GM20000 (cell line): ENCODE measurements around the gene CPNE1.

Experiments used
- DNase-seq: peaks from one replicate; pipeline ENCODE4 v3.0.0; 2012; ENCODE audit warnings: low spot score
- TF ChIP-seq, protein P1 (sequence below): IDR thresholded peaks from 2 replicates; pipeline ENCODE4 v1.5.1; 2012; ENCODE audit warnings: mild to moderate bottlenecking, control low read depth; ENCODE audit errors: extremely low read depth, missing control alignments

The CPNE1 gene

DNA sequence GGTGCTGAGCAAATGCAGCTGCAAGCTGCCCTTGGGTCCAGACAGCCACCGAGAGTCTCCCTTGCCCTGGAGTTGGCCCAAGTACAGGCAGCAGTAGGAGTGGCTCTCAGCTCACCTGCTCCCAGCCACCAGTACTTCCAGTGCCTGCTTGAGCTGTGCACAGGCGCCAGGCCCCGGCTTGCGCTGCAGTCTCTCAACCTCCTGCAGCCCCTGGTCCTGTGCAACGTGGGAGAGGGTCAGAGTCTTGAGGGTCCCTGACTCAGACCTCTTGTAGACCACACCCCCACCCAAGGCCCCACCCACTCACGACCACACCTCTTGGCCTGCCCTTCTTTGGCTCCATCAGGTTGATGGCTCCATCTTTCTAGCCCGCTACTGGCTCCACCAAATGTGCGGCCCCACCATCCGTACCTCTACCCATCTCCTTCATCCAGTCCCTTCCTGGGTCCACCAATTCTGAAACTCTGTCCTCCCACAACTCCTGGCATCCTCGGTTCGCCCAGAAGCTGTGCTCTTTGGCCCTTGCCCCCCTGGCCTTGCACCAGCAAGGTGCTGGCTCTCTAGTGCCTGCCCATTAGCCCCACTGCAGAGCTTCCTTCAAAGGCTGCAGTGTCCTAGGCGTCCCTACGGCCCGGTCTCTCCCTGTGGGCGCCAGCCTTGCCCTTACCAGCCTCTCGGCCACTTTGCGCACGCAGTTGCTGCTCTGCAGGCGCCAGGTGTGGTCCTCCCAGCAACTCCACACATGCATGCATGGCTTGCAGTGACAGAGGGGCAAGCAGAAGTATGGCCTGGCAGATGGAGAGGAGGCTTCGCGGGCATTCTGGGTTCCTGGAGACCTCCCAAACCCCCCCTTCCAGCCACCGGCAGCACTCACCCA lies 65.6 kb downstream of the CPNE1 start:
- DNase-seq: no peak

DNA sequence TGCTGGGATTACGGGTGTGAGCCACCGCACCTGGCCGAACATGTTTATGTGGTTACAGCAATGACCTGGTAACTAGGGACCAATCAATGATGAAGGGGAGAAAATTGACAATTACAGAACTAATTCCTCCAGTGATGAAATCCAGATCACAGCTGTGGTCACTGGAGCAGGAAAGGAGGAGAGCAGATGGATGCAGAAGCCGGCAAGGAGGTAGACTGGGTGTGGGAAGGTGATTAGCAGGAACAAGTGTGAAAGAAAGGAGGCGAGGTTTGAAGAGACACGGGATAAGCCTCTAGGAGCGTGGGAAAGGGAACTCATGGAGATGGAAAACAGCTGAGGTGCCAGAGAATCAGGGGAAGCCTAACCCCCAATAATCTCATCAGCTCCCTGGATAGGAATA lies 66.2 kb downstream of the CPNE1 start:
- DNase-seq: no peak
- TF ChIP-seq, protein P1, sequence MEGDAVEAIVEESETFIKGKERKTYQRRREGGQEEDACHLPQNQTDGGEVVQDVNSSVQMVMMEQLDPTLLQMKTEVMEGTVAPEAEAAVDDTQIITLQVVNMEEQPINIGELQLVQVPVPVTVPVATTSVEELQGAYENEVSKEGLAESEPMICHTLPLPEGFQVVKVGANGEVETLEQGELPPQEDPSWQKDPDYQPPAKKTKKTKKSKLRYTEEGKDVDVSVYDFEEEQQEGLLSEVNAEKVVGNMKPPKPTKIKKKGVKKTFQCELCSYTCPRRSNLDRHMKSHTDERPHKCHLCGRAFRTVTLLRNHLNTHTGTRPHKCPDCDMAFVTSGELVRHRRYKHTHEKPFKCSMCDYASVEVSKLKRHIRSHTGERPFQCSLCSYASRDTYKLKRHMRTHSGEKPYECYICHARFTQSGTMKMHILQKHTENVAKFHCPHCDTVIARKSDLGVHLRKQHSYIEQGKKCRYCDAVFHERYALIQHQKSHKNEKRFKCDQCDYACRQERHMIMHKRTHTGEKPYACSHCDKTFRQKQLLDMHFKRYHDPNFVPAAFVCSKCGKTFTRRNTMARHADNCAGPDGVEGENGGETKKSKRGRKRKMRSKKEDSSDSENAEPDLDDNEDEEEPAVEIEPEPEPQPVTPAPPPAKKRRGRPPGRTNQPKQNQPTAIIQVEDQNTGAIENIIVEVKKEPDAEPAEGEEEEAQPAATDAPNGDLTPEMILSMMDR: no peak

More for the DNA sequence above, 65.6 kb downstream of the CPNE1 start:
- TF ChIP-seq, protein P1: no peak

DNA sequence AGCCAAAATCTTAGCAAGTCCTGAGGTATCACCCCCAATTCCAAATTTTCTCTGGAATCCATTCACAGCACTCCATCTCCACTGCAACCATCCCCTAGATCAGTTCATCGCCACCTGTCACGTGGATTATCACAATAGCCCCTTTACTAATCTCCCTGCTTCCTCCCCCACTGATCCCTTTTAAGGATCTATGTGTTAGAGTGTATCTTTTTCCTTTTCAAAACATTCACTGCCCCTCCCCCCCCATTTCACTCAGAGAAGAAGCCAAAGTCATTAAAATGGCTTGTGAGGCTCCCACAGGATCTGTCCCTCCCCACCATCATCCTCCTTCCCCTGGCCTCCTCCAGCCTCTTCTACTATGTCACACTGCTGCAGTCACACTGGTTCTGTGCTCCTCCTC lies 67.5 kb downstream of the CPNE1 start:
- DNase-seq: no peak
- TF ChIP-seq, protein P1: no peak

DNA sequence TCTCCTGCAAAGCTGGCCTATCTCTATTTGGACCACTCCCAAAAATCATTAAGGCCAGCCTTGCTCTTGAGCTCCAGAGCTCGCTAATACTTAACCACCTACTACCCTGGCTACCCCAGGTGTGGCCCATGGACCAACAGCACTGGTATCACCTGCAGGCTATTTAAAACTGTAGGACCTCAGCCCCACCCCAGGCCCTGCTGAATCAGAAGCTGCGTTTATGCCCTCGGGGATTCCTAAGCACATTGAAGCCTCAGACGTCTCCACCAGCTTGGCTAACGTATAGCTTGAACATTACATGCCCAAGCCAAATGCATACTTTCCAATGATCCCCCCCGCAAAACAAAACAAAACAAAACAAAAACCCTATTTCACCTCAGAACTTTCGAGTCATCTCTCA lies 68.8 kb downstream of the CPNE1 start:
- TF ChIP-seq, protein P1: no peak
- DNase-seq: no peak

GRCh38 chr20:35595456-35595855 lies 69.2 kb downstream of the CPNE1 start:
- TF ChIP-seq, protein P1: no peak
- DNase-seq: no peak

GRCh38 chr20:35592339-35592974 lies 72.2 kb downstream of the CPNE1 start:
- TF ChIP-seq, protein P1: no peak
- DNase-seq: no peak

DNA sequence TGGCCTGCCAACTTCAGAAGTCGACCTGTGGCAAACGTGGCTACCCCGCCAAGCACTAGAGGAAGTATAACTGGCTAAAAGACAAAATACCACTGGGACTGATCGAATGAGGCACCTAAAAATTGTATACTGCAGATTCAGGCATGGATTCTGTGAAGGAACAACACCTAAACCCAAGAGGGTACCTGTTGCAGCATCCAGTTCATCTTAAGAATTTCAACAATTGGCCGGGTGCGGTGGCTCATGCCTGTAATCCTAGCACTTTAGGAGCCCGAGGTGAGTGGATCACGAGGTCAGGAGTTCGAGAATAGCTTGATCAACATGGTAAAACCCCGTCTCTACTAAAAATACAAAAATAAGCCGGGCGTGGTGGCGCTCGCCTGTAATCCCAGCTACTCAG lies 76.3 kb downstream of the CPNE1 start:
- TF ChIP-seq, protein P1: no peak
- no peak for DNase-seq
